ENCODE measurements around the gene RPP30.

Gene RPP30

DNA sequence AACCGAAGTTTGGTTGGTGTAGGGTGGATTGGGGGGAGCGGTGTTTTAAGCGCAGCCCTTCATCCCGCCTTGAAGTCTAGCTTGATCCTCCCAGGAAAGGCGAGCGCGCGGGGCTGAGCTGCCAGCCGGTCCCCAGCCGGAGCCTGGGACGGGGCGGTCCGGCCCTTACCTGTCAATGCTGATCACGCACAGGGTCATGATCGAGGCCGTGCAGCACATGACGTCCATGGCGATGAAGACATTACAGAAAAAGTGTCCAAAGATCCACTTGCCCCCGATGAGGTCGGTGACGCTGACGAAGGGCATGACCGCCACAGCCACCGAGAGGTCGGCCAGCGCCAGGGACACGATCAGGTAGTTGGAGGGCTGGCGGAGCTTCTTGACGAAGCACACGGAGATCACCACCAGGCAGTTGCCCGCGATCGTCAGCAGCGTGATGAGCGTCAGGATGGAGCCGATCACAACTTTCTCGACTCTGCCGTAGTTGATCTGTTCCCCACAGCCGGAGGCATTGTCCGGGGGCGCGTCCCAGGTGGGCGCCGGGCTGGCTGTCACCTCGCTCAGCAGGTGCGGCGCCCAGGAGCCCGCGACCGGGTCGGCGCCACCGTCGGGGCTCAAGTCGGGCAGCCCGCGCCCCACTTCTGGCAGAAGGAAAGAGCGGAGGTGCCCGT, 14.7 kb upstream of the RPP30 start:
- Histone ChIP-seq H3K4me3 (ENCODE audit: low read depth, low read length, poor library complexity, severe bottlenecking) (peak overlapping the region; percentile 58), H3K36me3 (ENCODE audit: insufficient read depth, low read length) (no peaks in the 10 kb centered on the region), H3K9me3 (ENCODE audit: low read length) (no peaks in the 10 kb centered on the region), H4K20me1 (ENCODE audit: insufficient read depth, low read length) (no peaks in the 10 kb centered on the region), H2AFZ (ENCODE audit: low read length) (no peak overlapping the region), H3K27ac (ENCODE audit: low read depth, low read length, poor library complexity, severe bottlenecking) (no peak overlapping the region), H3K79me2 (ENCODE audit: insufficient read depth, low read length) (no peaks in the 10 kb centered on the region), H3K27me3 (ENCODE audit: insufficient read depth, low read length) (no peaks in the 10 kb centered on the region), H3K9me2 (ENCODE audit: low read depth, low read length) (no peaks in the 10 kb centered on the region), H3K9ac (ENCODE audit: low read length) (no peak overlapping the region), H3K4me1 (ENCODE audit: insufficient read depth, low read length, severe bottlenecking) (peaks cover 3% of the 10 kb centered on the region), H3F3A (ENCODE audit: insufficient read depth, low read length) (no peaks in the 10 kb centered on the region), H3K4me2 (ENCODE audit: low read length) (peak overlapping the region; percentile 57)
- TF ChIP-seq EZH2 (IDR thresholded peaks at IDR 0.05; ENCODE audit: borderline replicate concordance, low read length): no peak
- TF ChIP-seq, protein P1, sequence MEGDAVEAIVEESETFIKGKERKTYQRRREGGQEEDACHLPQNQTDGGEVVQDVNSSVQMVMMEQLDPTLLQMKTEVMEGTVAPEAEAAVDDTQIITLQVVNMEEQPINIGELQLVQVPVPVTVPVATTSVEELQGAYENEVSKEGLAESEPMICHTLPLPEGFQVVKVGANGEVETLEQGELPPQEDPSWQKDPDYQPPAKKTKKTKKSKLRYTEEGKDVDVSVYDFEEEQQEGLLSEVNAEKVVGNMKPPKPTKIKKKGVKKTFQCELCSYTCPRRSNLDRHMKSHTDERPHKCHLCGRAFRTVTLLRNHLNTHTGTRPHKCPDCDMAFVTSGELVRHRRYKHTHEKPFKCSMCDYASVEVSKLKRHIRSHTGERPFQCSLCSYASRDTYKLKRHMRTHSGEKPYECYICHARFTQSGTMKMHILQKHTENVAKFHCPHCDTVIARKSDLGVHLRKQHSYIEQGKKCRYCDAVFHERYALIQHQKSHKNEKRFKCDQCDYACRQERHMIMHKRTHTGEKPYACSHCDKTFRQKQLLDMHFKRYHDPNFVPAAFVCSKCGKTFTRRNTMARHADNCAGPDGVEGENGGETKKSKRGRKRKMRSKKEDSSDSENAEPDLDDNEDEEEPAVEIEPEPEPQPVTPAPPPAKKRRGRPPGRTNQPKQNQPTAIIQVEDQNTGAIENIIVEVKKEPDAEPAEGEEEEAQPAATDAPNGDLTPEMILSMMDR (IDR thresholded peaks at IDR 0.05; ENCODE audit: low read length): no peak

DNA sequence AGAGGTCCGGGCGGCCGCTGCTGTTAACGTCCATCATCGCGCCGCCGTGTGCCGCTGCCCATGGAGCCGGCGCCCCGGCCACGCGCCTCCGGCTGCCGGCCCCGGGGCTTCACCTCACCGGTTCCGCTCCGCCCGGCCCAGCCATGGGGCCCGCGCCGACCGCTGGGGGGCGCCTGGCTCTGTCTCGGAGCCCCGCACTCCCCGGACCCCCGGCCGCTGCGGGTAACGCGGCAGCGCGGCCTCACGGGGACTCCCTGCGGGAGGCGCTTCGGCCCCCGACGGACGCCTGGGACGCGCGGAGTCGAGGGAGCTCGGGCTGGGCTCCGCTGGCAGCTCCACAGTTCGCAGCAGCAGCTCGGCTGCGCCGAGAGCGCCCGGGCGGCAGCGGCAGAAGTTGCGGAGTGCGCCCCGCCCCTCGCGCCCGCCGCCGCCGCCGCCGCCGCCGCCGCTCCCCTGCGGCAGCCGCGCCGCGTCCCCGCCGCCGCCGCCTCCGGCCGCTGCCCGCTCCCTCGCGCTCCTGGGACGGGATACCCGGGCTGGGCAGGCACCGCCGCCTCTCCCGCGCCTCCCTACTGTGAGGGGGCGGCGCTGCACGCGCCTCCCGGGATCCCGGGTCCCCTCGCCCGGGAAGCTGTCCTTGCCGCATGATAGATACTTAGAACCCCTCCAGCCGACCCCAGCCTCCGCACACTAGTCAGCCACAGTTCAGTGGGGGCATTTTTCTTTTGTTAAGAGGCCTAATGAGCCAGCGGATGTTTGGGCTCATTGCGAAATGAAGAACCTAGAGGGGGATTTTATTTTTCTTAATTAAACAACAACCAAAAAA, 13.9 kb upstream of the RPP30 start, which contains the start of gene HTR7:
Gene HTR7, minus strand, starts transcription at position 405 of the 826 bp plus-strand sequence. Its CDS starts 368 bp downstream, at position 37.
- peak within 1 kb of the TSS; percentile 70 for H3K4me2 ChIP-seq (ENCODE audit: low read length)
- H3K27me3 ChIP-seq (ENCODE audit: insufficient read depth, low read length): no peaks in the 10 kb centered on the region
- H3K9me2 ChIP-seq (ENCODE audit: low read depth, low read length): no peaks in the 10 kb centered on the region
- no peaks in the 10 kb centered on the region for H4K20me1 ChIP-seq (ENCODE audit: insufficient read depth, low read length)
- peak within 1 kb of the TSS; percentile 58 for H3K4me3 ChIP-seq (ENCODE audit: low read depth, low read length, poor library complexity, severe bottlenecking)
- no peaks in the 10 kb centered on the region for H3K79me2 ChIP-seq (ENCODE audit: insufficient read depth, low read length)
- TF ChIP-seq EZH2 (IDR thresholded peaks at IDR 0.05; ENCODE audit: borderline replicate concordance, low read length): no peak
- TF ChIP-seq, protein P1 (IDR thresholded peaks at IDR 0.05; ENCODE audit: low read length): peak; percentile 37
- peaks cover 3% of the 10 kb centered on the region for H3K4me1 ChIP-seq (ENCODE audit: insufficient read depth, low read length, severe bottlenecking)
- no peaks in the 10 kb centered on the region for H3K36me3 ChIP-seq (ENCODE audit: insufficient read depth, low read length)
- peak within 1 kb of the TSS; percentile 45; the same call in 1 of the 2 replicates for H3K9ac ChIP-seq (ENCODE audit: low read length)
- H3K9me3 ChIP-seq (ENCODE audit: low read length): no peaks in the 10 kb centered on the region
- H2AFZ ChIP-seq (ENCODE audit: low read length): 0 out of 2 replicates have a peak within 1 kb of the TSS, but pooled peaks have one; percentile 8
- H3F3A ChIP-seq (ENCODE audit: insufficient read depth, low read length): no peaks in the 10 kb centered on the region
- no peak within 1 kb of the TSS for H3K27ac ChIP-seq (ENCODE audit: low read depth, low read length, poor library complexity, severe bottlenecking)

DNA sequence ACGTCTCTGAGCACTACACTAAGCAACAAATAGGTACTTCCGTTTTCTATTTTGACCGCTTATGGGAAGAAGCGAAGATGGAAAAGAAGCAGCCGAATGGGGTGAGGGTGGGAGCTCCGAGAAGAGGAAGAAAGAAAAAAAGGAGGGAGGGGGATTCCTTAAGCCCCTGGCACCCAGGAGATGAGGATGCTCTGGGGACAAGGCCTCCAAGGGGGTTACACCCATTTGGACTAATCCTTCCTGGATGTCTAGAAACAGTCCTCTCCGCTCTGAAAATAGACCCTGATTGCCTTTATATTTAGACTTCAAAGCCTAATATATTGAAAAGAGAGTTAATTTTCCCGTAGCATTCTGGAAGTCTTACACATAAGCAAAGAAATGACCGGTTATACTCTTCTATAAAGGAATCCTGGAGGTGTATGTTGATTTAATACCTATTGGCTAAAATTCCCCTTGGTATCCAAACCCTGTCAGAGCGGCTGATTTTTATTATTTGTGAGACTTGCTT, 13.3 kb upstream of the RPP30 start:
- H3K27me3 ChIP-seq (ENCODE audit: insufficient read depth, low read length): no peaks in the 10 kb centered on the region
- H3K9me3 ChIP-seq (ENCODE audit: low read length): no peaks in the 10 kb centered on the region
- no peak for TF ChIP-seq EZH2 (IDR thresholded peaks at IDR 0.05; ENCODE audit: borderline replicate concordance, low read length)
- TF ChIP-seq, protein P1 (IDR thresholded peaks at IDR 0.05; ENCODE audit: low read length): no peak
- H3K36me3 ChIP-seq (ENCODE audit: insufficient read depth, low read length): no peaks in the 10 kb centered on the region
- H4K20me1 ChIP-seq (ENCODE audit: insufficient read depth, low read length): no peaks in the 10 kb centered on the region
- no peaks in the 10 kb centered on the region for H3K9me2 ChIP-seq (ENCODE audit: low read depth, low read length)
- 0 out of 2 replicates have a peak overlapping the region, but pooled peaks have one; percentile 8 for H2AFZ ChIP-seq (ENCODE audit: low read length)
- peaks cover 3% of the 10 kb centered on the region for H3K4me1 ChIP-seq (ENCODE audit: insufficient read depth, low read length, severe bottlenecking)
- H3K79me2 ChIP-seq (ENCODE audit: insufficient read depth, low read length): no peaks in the 10 kb centered on the region
- H3K4me2 ChIP-seq (ENCODE audit: low read length): peak overlapping the region; percentile 70
- H3F3A ChIP-seq (ENCODE audit: insufficient read depth, low read length): no peaks in the 10 kb centered on the region
- H3K27ac ChIP-seq (ENCODE audit: low read depth, low read length, poor library complexity, severe bottlenecking): no peak overlapping the region
- H3K4me3 ChIP-seq (ENCODE audit: low read depth, low read length, poor library complexity, severe bottlenecking): peak overlapping the region; percentile 58
- H3K9ac ChIP-seq (ENCODE audit: low read length): peak overlapping the region; percentile 45; the same call in 1 of the 2 replicates
